HG02763 (cell line): ENCODE measurements around the gene ADM.

Experiments used
- ATAC-seq: cut with Tn5 transposase; IDR thresholded peaks from one replicate; pipeline ENCODE4 v1.9.1; 2021; ENCODE audit warnings: mild to moderate bottlenecking, moderate library complexity; ENCODE audit not compliant: unreplicated experiment

Gene ADM

GRCh38 chr11:10326012-10326964 lies 21.4 kb downstream of the ADM start:
- ATAC-seq, result no peak

- ATAC-seq, result no peak
Observed at GRCh38 chr11:10327254-10327653, 22.4 kb downstream of the ADM start.

- no peak for ATAC-seq
Observed at GRCh38 chr11:10328314-10329098, 23.6 kb downstream of the ADM start.

- no peak for ATAC-seq
Observed at GRCh38 chr11:10329356-10329755, 24.5 kb downstream of the ADM start.

- ATAC-seq, result no peak
Observed at GRCh38 chr11:10329935-10330334, 25.1 kb downstream of the ADM start.

GRCh38 chr11:10331548-10332289 lies 26.8 kb downstream of the ADM start:
- ATAC-seq, result no peak

- no peak for ATAC-seq
Observed at GRCh38 chr11:10333490-10333889, 28.6 kb downstream of the ADM start.

- no peak for ATAC-seq
Observed at GRCh38 chr11:10338287-10338686, 33.4 kb downstream of the ADM start.

- ATAC-seq, result no peak
Observed at GRCh38 chr11:10348650-10349280, 43.9 kb downstream of the ADM start.

- ATAC-seq, result no peak
Observed at GRCh38 chr11:10349281-10349665, 44.4 kb downstream of the ADM start.

- no peak for ATAC-seq
Observed at GRCh38 chr11:10349806-10350205, 44.9 kb downstream of the ADM start.

- ATAC-seq, result no peak
Observed at GRCh38 chr11:10350334-10350733, 45.5 kb downstream of the ADM start.

GRCh38 chr11:10351435-10351764 lies 46.5 kb downstream of the ADM start:
- ATAC-seq, result no peak

- no peak for ATAC-seq
Observed at GRCh38 chr11:10351765-10352641, 47.1 kb downstream of the ADM start.

- no peak for ATAC-seq
Observed at GRCh38 chr11:10352921-10353550, 48.2 kb downstream of the ADM start.

- no peak for ATAC-seq
Observed at GRCh38 chr11:10354389-10354788, 49.5 kb downstream of the ADM start.

GRCh38 chr11:10355257-10355661 lies 50.4 kb downstream of the ADM start:
- ATAC-seq, result no peak

- ATAC-seq, result no peak
Observed at GRCh38 chr11:10356161-10356560, 51.3 kb downstream of the ADM start.
